ENCODE results near the gene SLC5A9. TPM values are rescaled to one million over a fixed set of nuclear protein-coding genes. Genes with fewer than 3 reads are reported as not detected.
"Not testable (repeated sequence)": the region's sequence is repeated elsewhere in the genome, so short reads cannot be mapped to it uniquely, and the experiment has no call there.

SLC5A9 gene
- polyA plus RNA-seq, 1 donor (not counting 4 experiments of a cell fraction or from before 2014, with no cell fraction given): not detected

DNA sequence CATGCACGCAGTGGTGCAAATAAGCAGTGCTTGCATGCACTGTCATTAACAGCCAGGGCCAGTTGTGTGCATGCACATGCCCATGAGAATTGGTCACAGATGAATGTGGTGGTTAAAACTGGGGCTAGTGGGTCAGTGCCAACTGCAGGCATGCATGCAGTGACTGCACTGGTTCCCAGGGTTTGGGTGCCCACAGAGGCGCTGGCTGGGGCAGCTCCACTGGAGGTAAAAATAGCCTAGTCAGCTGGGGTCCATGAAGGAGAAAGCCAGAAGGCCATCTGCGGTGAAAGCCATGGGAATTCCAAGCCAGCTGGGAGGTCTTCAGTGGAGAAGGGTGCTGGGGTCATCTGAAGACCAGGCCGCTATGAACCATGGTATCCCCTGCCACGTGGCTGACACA lies 70.2 kb downstream of the SLC5A9 start:
- no peak overlapping the region for H3K27ac ChIP-seq (ENCODE audit: control insufficient read depth, insufficient read depth, low read length)
- H2AFZ ChIP-seq (ENCODE audit: control insufficient read depth, low read length): no peak overlapping the region
- FAIRE-seq (no peak), DNase-seq (ENCODE audit: low read depth, low spot score) (no peak)
- no peaks in the 10 kb centered on the region for H3K27me3 ChIP-seq (ENCODE audit: control insufficient read depth, extremely low read depth, insufficient read depth, low read length)
- H3K36me3 ChIP-seq (ENCODE audit: control insufficient read depth in 2 of 2, extremely low read depth in 1 of 2, insufficient read depth in 2 of 2, low read length in 2 of 2): no peaks in the 10 kb centered on the region
- H3K4me2 ChIP-seq (ENCODE audit: control insufficient read depth, extremely low read depth, insufficient read depth, low read depth, low read length): no peak overlapping the region
- H3K9ac ChIP-seq (ENCODE audit: control insufficient read depth, extremely low read depth, insufficient read depth, low read length): no peak overlapping the region
- dilution Hi-C loops (cut with MboI; ENCODE audit: extremely low pct_ligation_motif_present, low sequenced_read_pairs): no loop called here
- TF ChIP-seq, protein P1, sequence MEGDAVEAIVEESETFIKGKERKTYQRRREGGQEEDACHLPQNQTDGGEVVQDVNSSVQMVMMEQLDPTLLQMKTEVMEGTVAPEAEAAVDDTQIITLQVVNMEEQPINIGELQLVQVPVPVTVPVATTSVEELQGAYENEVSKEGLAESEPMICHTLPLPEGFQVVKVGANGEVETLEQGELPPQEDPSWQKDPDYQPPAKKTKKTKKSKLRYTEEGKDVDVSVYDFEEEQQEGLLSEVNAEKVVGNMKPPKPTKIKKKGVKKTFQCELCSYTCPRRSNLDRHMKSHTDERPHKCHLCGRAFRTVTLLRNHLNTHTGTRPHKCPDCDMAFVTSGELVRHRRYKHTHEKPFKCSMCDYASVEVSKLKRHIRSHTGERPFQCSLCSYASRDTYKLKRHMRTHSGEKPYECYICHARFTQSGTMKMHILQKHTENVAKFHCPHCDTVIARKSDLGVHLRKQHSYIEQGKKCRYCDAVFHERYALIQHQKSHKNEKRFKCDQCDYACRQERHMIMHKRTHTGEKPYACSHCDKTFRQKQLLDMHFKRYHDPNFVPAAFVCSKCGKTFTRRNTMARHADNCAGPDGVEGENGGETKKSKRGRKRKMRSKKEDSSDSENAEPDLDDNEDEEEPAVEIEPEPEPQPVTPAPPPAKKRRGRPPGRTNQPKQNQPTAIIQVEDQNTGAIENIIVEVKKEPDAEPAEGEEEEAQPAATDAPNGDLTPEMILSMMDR (optimal IDR thresholded peaks at IDR 0.05 in 1 of 3, IDR thresholded peaks at IDR 0.05 in 1 of 3, conservative IDR thresholded peaks at IDR 0.05 in 1 of 3; ENCODE audit: extremely low read depth in 1 of 3, insufficient read depth in 2 of 3, low read length in 3 of 3): no peak
- no peak for TF ChIP-seq EZH2 (IDR thresholded peaks at IDR 0.05; ENCODE audit: low read length)
- no peaks in the 10 kb centered on the region for H3K9me1 ChIP-seq (ENCODE audit: control insufficient read depth, extremely low read depth, insufficient read depth, low read length)
- H3K4me3 ChIP-seq (ENCODE audit: control insufficient read depth in 2 of 3, extremely low read depth in 1 of 3, insufficient read depth in 2 of 3, low read depth in 1 of 3, low read length in 3 of 3): no peak overlapping the region
- no peaks in the 10 kb centered on the region for H3K79me2 ChIP-seq (ENCODE audit: control insufficient read depth, insufficient read depth, low read length)
- H4K20me1 ChIP-seq (ENCODE audit: control insufficient read depth, extremely low read depth, insufficient read depth, low read length): no peaks in the 10 kb centered on the region
- H3K9me3 ChIP-seq (ENCODE audit: control insufficient read depth, low read depth, low read length): no peaks in the 10 kb centered on the region
- H3K4me1 ChIP-seq (ENCODE audit: control insufficient read depth, extremely low read depth, insufficient read depth, low read length): peaks cover 7% of the 10 kb centered on the region

DNA sequence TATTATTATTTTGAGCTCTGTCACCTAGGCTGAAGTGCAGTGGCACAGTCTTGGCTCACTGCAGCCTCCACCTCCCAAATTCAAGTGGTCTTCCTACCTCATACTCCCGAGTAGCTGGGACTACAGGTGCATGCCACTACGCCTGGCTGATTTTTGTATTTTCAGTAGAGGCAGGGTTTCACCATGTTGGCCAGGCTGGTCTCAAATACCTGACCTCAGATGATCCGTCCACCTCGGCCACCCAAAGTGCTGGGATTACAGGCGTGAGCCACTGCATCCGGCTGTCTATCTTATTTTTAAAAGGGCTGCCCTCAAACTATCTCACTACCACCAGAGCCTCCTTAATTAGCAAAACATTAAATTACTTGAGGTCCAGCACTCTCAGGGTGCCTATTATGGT lies 71.6 kb downstream of the SLC5A9 start:
- DNase-seq (ENCODE audit: low read depth, low spot score); dilution Hi-C loops (cut with MboI; ENCODE audit: extremely low pct_ligation_motif_present, low sequenced_read_pairs); H4K20me1 ChIP-seq (ENCODE audit: control insufficient read depth, extremely low read depth, insufficient read depth, low read length); H3K27me3 ChIP-seq (ENCODE audit: control insufficient read depth, extremely low read depth, insufficient read depth, low read length); H3K4me3 ChIP-seq (ENCODE audit: control insufficient read depth in 2 of 3, extremely low read depth in 1 of 3, insufficient read depth in 2 of 3, low read depth in 1 of 3, low read length in 3 of 3); H3K9me1 ChIP-seq (ENCODE audit: control insufficient read depth, extremely low read depth, insufficient read depth, low read length); H2AFZ ChIP-seq (ENCODE audit: control insufficient read depth, low read length); H3K4me2 ChIP-seq (ENCODE audit: control insufficient read depth, extremely low read depth, insufficient read depth, low read depth, low read length); H3K9ac ChIP-seq (ENCODE audit: control insufficient read depth, extremely low read depth, insufficient read depth, low read length); H3K79me2 ChIP-seq (ENCODE audit: control insufficient read depth, insufficient read depth, low read length); H3K27ac ChIP-seq (ENCODE audit: control insufficient read depth, insufficient read depth, low read length); H3K4me1 ChIP-seq (ENCODE audit: control insufficient read depth, extremely low read depth, insufficient read depth, low read length); H3K9me3 ChIP-seq (ENCODE audit: control insufficient read depth, low read depth, low read length); FAIRE-seq; H3K36me3 ChIP-seq (ENCODE audit: control insufficient read depth in 2 of 2, extremely low read depth in 1 of 2, insufficient read depth in 2 of 2, low read length in 2 of 2): not testable (repeated sequence)

DNA sequence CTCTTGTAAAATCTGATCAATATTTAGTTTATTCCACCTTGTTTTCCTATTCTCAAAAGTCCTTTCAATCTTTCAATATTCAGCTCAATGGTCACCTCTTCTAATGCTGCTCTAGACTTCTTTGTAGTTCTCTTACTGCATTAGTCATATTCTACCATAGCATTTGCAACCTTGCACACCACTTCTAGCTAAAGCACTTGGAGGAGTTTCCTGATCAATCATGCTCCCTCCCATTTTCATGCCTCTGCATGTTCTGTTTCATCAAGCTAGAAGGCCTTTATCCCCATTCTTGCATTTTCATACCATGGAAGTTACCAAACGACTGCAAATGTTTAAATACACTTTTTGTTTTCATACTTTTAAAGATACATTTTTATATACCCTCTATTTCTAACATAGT lies 72.1 kb downstream of the SLC5A9 start:
- Histone ChIP-seq H3K79me2 (ENCODE audit: control insufficient read depth, insufficient read depth, low read length) (no peaks in the 10 kb centered on the region), H3K27me3 (ENCODE audit: control insufficient read depth, extremely low read depth, insufficient read depth, low read length) (no peaks in the 10 kb centered on the region), H3K27ac (ENCODE audit: control insufficient read depth, insufficient read depth, low read length) (no peak overlapping the region), H2AFZ (ENCODE audit: control insufficient read depth, low read length) (no peak overlapping the region), H3K9ac (ENCODE audit: control insufficient read depth, extremely low read depth, insufficient read depth, low read length) (no peak overlapping the region), H3K9me1 (ENCODE audit: control insufficient read depth, extremely low read depth, insufficient read depth, low read length) (no peaks in the 10 kb centered on the region), H3K9me3 (ENCODE audit: control insufficient read depth, low read depth, low read length) (no peaks in the 10 kb centered on the region), H3K4me1 (ENCODE audit: control insufficient read depth, extremely low read depth, insufficient read depth, low read length) (peaks cover 7% of the 10 kb centered on the region), H4K20me1 (ENCODE audit: control insufficient read depth, extremely low read depth, insufficient read depth, low read length) (no peaks in the 10 kb centered on the region), H3K4me2 (ENCODE audit: control insufficient read depth, extremely low read depth, insufficient read depth, low read depth, low read length) (peak overlapping the region; percentile 42), H3K4me3 (ENCODE audit: control insufficient read depth in 2 of 3, extremely low read depth in 1 of 3, insufficient read depth in 2 of 3, low read depth in 1 of 3, low read length in 3 of 3) (no peak overlapping the region), H3K36me3 (ENCODE audit: control insufficient read depth in 2 of 2, extremely low read depth in 1 of 2, insufficient read depth in 2 of 2, low read length in 2 of 2) (no peaks in the 10 kb centered on the region)
- FAIRE-seq (peak; percentile 92), DNase-seq (ENCODE audit: low read depth, low spot score) (peak; percentile 45)
- dilution Hi-C loops (cut with MboI; ENCODE audit: extremely low pct_ligation_motif_present, low sequenced_read_pairs): no loop called here
- TF ChIP-seq, protein P1 (optimal IDR thresholded peaks at IDR 0.05 in 1 of 3, IDR thresholded peaks at IDR 0.05 in 1 of 3, conservative IDR thresholded peaks at IDR 0.05 in 1 of 3; ENCODE audit: extremely low read depth in 1 of 3, insufficient read depth in 2 of 3, low read length in 3 of 3): no peak
- TF ChIP-seq EZH2 (IDR thresholded peaks at IDR 0.05; ENCODE audit: low read length): no peak
